Activated T-cell treated with anti-CD3 and anti-CD28 coated beads for 1 hour (primary cell): ENCODE results near the gene TSPAN4.

Source experiments
- DNase-seq: peaks from one replicate; pipeline ENCODE4 v3.0.0-alpha.2; 2020; ENCODE audit warnings: low read depth

TSPAN4 gene, protein sequence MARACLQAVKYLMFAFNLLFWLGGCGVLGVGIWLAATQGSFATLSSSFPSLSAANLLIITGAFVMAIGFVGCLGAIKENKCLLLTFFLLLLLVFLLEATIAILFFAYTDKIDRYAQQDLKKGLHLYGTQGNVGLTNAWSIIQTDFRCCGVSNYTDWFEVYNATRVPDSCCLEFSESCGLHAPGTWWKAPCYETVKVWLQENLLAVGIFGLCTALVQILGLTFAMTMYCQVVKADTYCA

DNA sequence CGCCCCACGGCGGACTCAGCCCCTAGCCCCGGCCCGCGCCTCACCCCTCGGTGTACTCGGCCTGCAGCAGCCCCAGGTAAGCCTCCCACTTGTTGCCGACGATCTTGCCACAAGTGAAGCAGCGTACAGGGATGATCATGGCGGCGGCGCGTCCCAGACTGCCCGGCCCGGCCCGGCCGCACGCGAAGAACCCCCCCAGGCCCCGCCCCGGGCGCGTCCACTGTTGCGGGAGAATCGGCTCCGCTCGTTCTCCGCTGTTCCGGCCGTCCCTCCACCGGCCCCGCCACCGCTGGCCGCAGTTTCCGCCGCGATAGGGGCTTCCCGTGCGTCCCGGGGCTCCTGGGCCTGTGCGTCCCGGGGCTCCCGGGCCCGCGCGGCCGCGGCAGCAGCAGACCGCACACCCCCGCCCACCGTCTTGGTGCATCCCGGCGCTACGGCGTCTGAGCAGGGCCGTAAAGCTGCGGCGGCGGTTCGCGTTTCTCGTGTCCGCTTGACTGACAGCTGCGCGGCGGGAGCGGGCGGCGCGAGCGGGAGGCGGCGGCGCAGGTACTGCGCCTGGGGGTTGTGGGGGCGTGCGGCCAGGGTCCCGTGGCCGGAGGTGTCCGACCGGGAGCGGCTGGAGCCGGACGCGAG is at the start of gene TSPAN4, which contains the start of gene POLR2L:
TSS of gene TSPAN4 (plus strand) at position 483 of the 633 bp plus-strand sequence. CDS start 7,453 bp downstream, outside the sequence.
TSS of gene POLR2L (minus strand) at position 160 of the 633 bp plus-strand sequence. CDS start at position 139, 21 bp downstream.
- DNase-seq = peak; percentile 89

DNA sequence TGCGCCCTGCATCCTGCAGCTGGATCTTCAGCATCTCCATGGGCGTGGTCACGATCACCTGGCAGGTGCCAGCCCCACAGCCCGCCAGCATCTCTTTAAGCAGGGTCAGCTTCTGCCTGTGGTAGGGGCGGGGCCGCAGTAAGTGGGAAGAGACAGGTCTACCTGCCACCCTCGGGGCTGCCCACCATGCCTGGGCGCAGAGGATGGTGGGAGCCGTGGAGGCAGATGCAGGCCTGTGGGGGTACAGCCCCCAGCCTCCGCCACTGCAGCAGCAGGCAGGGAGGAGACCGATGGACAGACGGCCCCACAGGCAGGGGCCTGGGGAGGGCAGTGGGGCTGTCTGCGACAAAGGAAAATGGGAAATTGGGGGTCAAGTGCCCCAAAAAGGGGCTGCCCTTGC is 49.8 kb upstream of the TSPAN4 start:
- DNase-seq = no peak

DNA sequence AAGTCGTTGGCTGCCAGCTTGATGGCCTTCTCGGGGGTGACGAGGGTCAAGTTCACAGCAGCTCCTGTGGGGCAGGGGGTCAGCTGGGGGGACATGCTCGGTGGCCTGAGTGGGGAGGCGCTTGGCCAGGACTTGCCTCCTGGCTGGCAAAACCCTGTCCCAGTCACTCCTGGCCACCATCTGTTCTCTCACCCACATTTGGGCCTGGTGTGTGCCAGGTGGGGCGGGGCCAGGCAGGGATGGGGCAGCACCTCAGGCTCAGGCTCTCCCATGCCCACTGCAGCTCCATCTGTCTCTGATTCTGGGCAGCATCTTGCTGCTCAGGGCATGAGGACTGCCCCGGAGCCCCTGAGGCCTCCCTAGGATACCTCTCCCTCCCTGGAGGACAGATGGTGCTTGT is 49.1 kb upstream of the TSPAN4 start:
- no peak for DNase-seq

DNA sequence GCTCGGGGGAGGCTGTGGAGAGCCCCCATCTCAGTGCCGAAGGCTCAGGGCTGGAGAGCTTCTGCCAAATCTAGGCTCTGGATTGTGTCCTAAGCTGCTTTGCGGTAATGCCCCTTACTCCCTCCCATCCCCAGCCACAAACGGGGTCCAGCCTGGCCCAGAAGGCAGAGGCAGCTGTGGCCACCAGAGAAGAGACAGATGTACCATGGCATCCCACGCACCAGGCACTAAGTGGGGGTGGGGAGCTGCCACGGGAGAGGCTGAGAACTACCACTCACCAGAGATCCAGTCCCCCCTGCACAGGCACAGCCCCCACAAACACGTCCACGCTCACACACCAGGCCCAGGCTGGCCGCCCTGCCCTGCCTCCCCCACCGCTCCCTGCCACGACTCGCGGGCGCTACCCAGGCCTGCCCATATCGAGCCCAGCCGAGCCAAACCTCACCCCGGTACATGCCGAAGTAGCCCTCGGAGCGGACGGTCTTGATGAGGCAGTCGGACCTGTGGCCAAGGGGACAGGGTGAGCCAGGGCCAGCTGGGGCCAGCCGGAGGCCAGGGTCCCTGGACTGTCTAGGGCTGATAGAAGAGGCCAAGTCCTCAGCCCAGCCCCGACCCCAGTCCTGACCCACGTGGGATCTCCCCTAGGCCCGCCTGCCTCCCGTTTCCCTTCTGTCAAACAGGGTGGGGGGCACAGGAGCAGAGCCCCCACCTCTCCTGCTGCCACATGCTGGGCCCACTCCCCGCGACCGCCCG is 48.5 kb upstream of the TSPAN4 start:
- DNase-seq = no peak

DNA sequence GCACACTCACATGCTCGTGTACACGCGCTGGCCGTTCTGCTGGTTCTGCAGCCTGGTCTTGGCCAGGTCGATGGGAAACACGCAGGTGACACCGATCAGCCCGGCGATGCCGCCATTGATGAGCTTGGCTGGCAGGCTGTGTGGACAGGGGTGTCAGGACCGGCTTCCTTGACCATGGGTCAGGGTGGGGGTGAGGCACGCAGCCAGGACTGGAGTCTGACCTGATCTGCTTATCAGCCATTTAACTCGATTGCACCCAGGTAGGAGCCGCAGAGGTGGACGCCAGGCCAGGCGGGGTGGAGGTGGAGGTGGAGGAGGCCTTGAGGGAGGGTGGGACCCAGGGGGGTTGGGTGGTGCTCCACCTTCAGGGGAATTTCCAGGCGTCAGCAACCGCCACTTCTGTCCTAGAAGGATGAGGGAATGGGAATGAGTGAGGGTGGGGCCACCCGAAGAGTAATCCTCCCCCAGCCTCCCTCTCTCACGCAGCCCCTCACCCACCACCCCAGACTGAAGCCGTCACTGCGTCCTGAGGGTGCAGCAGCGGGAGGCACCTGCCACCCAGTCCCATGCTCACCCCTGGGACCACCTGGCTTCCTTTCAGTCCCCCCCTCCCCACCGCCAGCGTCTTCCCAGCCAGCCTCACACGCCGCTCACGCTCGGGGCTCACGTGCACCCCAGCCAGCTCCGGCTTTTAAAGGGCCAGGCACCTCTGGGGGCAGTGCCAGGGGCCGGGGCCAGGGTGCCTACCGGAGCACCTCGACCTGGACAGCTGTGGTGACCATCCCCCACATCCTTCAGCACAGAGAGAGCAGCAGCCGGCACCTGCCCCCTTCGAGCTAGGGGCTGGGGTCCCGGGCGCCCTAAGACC is 47.7 kb upstream of the TSPAN4 start:
- no peak for DNase-seq

DNA sequence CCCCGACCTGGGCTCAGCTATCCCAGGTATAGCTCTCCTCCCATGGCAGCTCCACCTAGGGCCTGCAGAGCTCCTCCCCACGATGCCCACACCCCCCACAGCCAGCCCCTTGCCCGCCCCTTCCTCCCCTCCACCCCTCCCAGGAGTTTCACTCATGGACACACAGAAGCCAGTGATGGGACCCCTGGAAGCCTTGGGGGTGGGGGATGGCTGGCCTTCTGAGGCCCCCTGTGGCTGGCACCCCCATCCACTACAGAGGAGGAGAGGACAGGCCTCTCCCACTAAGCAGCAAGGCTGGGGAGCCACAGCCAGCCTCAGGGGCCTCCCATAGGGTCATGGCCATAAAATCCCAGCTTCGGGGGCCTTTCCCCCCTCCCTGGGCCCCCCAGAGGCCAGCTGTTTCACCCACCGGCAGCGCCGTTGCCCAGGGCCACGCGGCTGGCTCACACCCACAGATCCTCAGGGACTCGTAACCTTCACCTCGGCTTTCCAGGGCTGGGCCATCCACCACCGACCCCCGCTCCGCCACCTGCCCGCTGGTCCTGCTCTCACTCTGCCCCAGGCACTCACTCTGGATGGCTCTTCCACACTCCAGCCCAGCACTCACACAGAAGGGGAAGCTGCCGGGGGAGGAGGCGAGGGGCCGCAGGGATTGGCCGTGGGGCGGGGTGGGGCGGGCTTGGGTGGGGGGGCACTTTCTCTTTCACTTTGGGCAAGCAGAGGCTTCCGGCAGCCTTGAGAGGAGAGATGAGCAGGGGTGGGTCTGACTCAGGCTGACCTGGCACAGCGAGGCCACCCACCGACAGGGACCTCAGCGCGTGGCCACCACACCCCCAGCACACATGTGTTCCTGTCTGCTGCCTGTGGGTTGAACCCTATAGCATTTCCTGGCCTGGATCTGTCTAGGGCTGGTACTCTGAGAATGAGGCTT is 46.8 kb upstream of the TSPAN4 start:
- DNase-seq = peak; percentile 65

DNA sequence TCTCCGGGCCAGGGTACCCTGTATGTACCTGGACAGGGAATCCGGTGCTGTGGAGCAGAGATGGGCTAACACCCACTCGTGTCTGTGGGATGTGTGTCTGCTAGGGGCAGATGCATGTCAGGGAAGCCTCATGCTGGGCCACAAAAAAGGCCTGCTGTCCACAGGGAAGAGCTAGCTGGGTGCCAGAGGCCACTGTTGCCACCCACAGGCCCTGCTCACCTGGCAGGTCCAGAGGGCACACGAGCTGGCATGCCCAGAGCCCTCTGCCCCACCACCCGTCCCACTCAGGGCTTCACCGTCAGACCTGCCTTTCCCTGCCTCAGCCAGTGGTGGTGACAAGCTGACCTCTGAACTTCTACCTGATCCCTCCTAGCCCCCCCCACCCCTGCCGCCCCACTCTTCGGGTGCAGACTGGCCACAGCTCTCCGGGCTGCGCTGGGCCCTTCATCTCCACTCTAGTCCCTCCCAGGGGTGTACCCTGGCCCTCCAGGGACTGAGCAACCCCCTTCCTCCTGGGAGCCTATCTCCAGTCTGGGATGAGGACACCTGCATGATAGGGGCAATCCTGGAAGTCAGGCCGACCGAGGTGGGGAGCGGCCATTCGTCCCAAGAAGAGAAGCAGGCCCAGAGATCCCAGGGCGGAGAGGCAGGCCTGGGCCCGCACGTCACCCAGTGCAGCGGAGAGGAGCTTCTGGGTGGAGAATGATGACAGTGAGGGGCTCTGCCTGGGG is 45.9 kb upstream of the TSPAN4 start:
- no peak for DNase-seq

DNA sequence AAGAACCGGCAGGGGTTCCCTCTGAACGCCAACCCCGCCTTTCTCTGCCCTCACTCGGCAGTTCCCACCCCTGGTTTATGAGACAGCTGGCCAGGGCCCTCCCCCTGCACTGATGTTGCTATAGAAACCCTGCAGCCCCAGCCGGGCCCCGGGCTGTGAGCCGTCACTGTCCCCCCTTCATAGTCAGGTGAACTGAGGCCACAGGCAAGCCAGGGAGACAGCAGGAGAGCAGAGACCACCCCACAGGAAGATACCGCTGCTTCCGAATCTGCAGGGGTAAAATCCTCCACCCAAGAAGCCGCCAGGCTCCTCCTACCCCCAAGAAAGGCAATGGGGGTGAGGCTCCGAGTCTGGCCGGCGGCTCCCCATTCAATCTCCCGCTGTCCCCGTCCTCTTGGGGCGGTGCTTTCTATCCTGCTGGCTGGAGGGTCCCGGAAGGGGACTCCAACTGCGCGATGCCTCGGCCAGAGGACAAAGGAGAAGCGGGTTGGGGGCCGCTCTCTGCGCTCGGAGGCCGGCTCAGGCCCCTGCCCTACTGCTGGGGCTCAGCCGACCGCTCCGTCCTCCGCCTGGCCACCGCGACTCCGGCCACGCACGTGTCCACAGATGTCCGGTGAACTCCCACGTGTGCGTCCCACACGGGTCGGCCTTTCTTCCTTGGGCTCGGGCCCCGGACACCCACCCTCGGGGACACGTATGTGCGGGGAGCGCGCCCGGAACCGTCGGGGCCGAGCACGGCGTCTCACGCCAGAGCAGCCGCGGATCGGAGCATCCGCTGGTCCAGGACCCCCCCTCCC is 45.2 kb upstream of the TSPAN4 start:
- peak; percentile 51 for DNase-seq

DNA sequence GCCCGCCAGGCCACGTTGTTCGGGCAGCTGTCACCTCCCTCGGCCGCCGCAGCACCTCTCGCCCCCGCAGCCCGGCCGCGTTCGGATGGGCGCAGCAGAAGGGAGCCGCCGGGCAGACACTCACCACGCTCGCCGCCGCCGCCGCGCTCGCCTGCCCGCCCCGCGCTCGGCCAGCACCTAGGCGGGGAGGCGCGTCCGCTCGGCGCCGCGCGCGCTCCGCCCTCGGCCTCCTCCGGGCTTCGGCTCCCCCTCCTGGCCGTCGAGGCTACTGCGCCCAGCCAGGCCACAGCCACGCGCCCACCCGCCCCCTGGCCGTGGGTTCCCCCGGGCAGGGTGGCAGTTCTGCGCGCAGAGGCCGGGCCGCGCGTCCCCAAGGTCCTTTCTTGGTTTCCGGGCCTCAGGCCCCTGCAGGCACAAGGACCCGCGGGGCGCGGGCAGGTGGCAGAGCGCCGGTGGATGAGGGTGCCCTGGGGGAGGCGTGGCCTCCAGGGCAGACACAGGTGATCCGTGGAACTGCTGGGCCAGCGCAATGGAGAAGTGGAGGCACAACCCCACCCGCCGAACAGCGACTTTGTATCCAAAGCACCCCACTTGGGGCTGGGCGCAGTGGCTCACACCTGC is 44.4 kb upstream of the TSPAN4 start, which contains the start of gene SLC25A22:
TSS of gene SLC25A22 (minus strand) at position 189 of the 621 bp plus-strand sequence. CDS start 3,275 bp downstream, outside the sequence.
- DNase-seq = peak; percentile 78

DNA sequence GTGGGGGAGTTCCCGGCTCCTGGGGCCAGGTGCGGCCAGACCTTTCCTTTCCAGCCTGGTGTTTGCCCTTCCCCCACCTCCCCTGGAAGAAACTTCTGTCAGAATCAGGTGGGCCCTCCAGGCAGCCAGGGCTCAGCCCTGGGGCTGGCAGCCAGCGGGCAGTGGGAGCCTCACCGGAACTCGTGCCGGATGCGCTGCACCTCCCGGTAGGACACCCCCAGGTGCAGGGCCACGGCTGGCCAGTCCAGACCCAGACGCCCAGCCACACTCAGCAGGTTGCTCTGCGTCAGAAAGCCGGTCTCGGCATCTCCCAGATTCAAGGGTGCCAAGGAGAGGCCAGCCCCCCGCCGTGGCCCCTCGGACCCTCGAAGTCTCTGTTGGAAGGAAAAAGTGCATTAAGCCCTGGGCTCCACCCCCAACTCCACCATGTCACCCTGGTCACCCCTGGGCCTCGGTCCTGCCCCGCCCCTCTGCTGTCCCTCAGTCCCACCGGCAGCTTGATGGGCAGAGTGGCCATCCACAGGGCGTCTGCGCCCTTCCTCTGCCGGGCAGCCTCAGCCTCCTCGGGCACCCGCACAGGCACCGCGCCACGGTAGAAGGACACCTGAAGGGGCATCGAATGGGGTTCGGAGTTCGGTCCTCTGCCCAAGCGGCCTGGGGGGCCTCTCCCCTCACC is 42.9 kb upstream of the TSPAN4 start:
- DNase-seq = no peak

DNA sequence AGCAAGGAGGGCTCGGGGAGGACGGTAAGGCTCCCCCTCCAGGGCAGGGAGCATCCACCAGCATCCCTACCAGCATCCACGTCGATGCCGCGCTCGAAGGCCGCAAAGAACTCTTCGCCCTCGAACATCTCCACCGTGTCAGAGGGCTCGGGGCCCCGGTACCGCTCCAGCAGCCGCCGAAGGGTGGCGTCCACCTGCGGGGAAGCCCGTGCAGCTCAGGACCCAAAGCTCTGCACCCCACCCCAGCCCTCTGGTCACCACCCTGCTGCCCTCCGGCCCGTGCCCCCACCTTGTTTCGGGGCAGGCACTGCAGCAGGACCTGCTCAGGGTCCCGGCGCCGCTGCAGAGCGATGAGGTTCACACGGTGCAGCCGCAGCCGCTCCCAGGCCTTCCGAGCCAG is 42.2 kb upstream of the TSPAN4 start:
- no peak for DNase-seq

DNA sequence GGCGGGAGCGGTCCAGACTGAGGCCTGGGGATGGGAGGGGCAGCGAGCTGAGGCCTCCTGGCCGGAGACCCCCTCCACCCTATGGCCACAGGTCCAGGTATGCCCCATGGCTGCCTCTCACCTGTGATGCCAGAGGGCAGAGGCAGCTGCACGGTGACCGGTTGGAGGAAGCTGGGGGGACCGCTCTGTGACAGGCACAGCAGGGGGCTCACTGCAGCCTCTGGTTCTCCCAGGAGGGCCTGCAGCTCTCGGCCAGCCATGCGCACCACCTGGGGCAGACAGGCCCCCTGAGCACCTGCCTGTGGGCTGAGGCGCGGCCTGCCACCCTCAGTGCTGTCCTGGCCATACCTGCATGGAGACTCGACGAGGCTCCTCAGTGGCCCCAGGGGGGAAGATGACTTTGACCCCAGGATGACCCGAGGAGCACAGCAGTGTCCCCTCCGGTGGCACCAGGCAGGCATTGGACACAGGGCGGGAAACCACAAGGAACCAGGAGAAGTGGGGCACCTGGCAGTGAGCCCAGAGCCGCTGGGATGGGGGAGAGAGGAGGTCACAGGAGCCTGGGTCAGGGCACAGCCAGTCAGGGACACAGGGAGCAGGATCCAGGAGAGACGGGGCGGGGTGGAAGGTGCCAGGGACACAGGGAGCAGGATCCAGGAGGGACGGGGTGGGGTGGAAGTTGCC is 41.4 kb upstream of the TSPAN4 start:
- no peak for DNase-seq

DNA sequence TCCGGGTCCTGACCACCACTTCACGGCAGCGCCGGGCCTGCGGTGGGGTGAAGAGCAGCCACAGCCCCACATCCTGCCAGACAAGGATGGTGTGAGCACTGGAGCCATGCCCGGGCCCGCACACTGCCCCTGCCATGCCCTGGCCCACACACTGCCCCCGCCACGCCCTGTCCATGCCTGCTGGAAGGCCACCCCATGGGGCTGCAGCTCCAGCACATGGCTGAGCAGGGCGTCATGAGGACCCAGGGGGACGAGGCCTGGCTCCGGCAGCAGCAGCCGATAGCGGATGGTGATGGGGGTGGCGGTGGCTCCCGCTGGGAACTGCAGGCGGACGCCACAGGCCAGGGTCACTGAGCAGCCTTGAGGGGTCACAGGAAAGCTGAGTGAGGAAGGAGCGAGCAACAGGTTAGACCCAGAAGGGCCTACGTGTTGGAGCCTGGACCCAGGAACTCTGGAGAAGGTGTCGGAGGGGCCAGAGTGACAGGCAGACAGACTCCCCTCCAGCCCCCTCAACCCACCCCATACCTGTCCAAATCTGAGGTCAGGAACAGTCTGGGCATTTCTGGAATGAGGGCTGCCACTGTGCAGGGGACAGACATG is 40.5 kb upstream of the TSPAN4 start:
- no peak for DNase-seq

DNA sequence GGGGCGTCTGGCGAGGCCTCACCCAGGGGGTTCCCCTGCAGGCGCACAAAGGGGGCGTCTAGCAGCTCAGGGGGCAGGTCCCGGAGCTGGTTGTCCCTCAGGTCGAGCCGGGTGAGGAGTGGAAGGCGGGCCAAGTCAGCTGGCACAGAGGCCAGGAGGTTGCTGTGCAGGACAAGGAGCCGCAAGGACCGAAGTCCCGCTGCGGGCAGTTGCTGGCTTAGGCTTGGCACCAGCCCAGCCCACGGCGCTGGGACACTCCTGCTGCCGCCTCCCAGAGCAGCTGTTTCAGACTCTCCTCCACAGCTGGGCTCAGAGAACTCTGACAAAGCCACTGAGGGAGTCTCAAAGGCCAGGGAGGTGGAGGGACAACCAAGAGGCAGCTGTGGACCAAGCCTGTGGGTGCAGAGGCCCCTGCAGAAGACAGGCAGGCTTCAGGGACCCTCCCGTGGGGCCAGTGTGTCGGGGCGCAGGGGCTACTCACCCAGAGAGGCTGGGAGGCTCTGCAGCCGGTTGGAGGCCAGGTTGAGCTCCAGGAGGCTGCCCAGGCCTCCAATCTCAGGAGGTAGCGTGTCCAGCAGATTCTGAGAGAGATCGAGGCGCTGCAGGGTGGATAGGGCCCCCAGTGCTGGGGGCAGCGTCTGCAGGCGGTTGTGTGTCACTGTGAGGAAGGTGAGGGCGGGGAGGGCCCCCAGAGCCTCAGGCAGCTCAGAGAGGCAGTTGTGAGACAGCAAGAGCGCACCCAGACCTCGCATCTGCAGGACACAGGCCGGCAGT is 39.8 kb upstream of the TSPAN4 start:
- DNase-seq = no peak

DNA sequence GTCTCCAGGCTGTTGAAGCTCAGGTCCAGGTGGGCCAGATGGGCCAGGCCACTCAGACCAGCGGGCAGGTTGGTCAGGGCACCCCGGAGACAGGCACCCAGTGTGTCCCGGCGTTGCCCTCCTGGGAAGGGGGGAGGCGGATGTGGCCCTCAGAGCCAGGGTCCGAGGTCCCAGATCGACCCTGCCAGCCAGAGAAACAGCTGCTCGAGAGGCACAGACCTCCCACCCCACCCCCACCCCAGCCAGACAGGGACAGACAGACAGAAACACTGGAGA is 39.2 kb upstream of the TSPAN4 start:
- no peak for DNase-seq

DNA sequence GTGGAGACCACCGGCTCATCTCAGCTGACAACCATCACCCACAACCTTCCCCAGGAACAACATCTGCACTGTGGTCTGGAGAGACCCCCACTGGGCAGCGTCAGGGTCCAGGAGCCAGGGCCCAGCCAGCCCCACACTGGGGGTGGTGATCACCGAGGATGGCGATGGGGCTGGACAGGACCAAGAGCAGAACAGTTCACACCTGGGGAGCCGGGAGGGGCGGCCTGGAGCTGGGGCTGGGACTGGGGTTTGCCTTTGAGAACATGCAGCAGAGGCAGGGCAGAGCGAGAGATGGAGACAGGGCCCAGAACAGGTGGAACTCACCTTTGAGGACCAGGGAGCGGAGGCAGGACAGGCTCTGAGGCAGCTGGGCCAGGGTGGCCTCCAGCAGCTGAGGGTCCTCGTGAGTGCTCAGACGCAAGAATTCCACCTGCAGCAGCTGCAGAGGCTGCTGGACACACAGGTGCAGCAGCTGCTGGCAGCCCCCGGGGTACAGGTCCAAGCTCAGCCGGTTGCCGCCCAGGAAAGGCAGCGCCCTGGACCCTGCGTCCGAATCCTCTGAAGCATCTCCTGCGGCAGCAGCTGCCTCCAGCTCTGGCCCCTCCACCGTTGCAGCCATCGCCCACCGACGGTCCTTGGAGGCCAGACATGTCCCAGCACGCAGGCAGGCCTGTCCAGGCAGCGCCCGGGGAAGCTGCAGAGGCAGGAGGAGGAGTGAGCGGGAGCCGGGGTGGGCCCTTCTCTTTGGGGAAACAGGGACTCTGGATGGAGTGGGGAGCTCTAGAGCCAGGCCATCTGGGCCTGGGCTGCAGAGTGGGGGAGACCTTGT is 38.7 kb upstream of the TSPAN4 start:
- no peak for DNase-seq
